HG02642 (cell line): ENCODE measurements around the gene RNF169.
"Not testable (repeated sequence)": the region's sequence is repeated elsewhere in the genome, so short reads cannot be mapped to it uniquely, and the experiment has no call there.

Experiments
- ATAC-seq: cut with Tn5 transposase; IDR thresholded peaks from one replicate; pipeline ENCODE4 v1.9.1; 2021; ENCODE audit warnings: mild to moderate bottlenecking; ENCODE audit not compliant: unreplicated experiment, poor library complexity

Gene RNF169

GRCh38 chr11:74816664-74817063 is 68.0 kb downstream of the RNF169 start:
- ATAC-seq: no peak

- ATAC-seq: no peak
Observed at GRCh38 chr11:74818283-74818946, 69.8 kb downstream of the RNF169 start.

GRCh38 chr11:74819400-74819799 is 70.8 kb downstream of the RNF169 start:
- ATAC-seq: no peak

- ATAC-seq: no peak
Observed at GRCh38 chr11:74820763-74821162, 72.1 kb downstream of the RNF169 start.

- ATAC-seq: no peak
Observed at GRCh38 chr11:74822170-74822569, 73.5 kb downstream of the RNF169 start.

GRCh38 chr11:74824285-74824982 is 75.8 kb downstream of the RNF169 start:
- ATAC-seq: no peak

- not testable (repeated sequence) for ATAC-seq
Observed at GRCh38 chr11:74825596-74825995, 76.9 kb downstream of the RNF169 start.

- no peak for ATAC-seq
Observed at GRCh38 chr11:74826901-74827300, 78.3 kb downstream of the RNF169 start.

GRCh38 chr11:74837191-74837590 is 88.5 kb downstream of the RNF169 start:
- ATAC-seq: no peak

- ATAC-seq: no peak
Observed at GRCh38 chr11:74838188-74838587, 89.5 kb downstream of the RNF169 start.

GRCh38 chr11:74839446-74839845 is 90.8 kb downstream of the RNF169 start:
- no peak for ATAC-seq

GRCh38 chr11:74839971-74840370 is 91.3 kb downstream of the RNF169 start:
- ATAC-seq: no peak

- no peak for ATAC-seq
Observed at GRCh38 chr11:74840486-74840885, 91.8 kb downstream of the RNF169 start.

- ATAC-seq: no peak
Observed at GRCh38 chr11:74842967-74843366, 94.3 kb downstream of the RNF169 start.

GRCh38 chr11:74844072-74844471 is 95.4 kb downstream of the RNF169 start:
- ATAC-seq: no peak

- ATAC-seq: no peak
Observed at GRCh38 chr11:74844865-74845264, 96.2 kb downstream of the RNF169 start.

- no peak for ATAC-seq
Observed at GRCh38 chr11:74845978-74846517, 97.4 kb downstream of the RNF169 start.

GRCh38 chr11:74846770-74847169 is 98.1 kb downstream of the RNF169 start:
- ATAC-seq: no peak

- no peak for ATAC-seq
Observed at GRCh38 chr11:74847395-74847794, 98.7 kb downstream of the RNF169 start.

- no peak for ATAC-seq
Observed at GRCh38 chr11:74847895-74848294, 99.2 kb downstream of the RNF169 start.

GRCh38 chr11:74849525-74850391 is 101.1 kb downstream of the RNF169 start:
- no peak for ATAC-seq
